Glutamatergic neuron (in vitro differentiated cells): ENCODE measurements around the gene ANO1. TPM values are rescaled to one million over a fixed set of nuclear protein-coding genes. Genes with fewer than 3 reads are reported as not detected.

Experiments used
- DNase-seq: peaks from one replicate; pipeline ENCODE4 v3.0.0; 2022
- H3K27ac Mint-ChIP-seq: one replicate; pipeline ENCODE4 v1.8.0; 2020; ENCODE audit warnings: mild to moderate bottlenecking, mixed read lengths, inconsistent platforms; ENCODE audit not compliant: unreplicated experiment
- H3K27me3 Mint-ChIP-seq: one replicate; pipeline ENCODE4 v1.8.0; 2020; ENCODE audit warnings: mild to moderate bottlenecking, moderate library complexity, mixed read lengths, inconsistent platforms; ENCODE audit not compliant: unreplicated experiment
- H3K36me3 Mint-ChIP-seq: one replicate; pipeline ENCODE4 v1.8.0; 2020; ENCODE audit warnings: mild to moderate bottlenecking, mixed read lengths, inconsistent platforms; ENCODE audit not compliant: unreplicated experiment
- H3K4me1 Mint-ChIP-seq: one replicate; pipeline ENCODE4 v1.8.0; 2020; ENCODE audit warnings: mild to moderate bottlenecking, low read depth, mixed read lengths, inconsistent platforms; ENCODE audit not compliant: unreplicated experiment
- H3K4me3 Mint-ChIP-seq: one replicate; pipeline ENCODE4 v1.8.0; 2020; ENCODE audit warnings: mild to moderate bottlenecking, mixed read lengths, inconsistent platforms; ENCODE audit not compliant: unreplicated experiment
- H3K9me3 Mint-ChIP-seq: one replicate; pipeline ENCODE4 v1.8.0; 2020; ENCODE audit warnings: mild to moderate bottlenecking, moderate library complexity, mixed read lengths, inconsistent platforms; ENCODE audit not compliant: unreplicated experiment
- total RNA-seq: library from RNA; stranded (reverse); fragmentation: NEBNext Ultra II Directional; extraction: Animal tissue kit (Norgen Biotek cat#: 25700); gene quantifications from one replicate; pipeline ENCODE4 v1.2.1, GENCODE V29; 2021; ENCODE audit not compliant: unreplicated experiment
- TF ChIP-seq, protein P1 (sequence below): fragments of 200-600 bp; sonication (generic); IDR thresholded peaks from one replicate; pipeline ENCODE4 v1.5.0; 2021; ENCODE audit not compliant: partially characterized antibody, unreplicated experiment

Gene ANO1
- total RNA-seq, 1 donor from 2014 or later = not detected

DNA sequence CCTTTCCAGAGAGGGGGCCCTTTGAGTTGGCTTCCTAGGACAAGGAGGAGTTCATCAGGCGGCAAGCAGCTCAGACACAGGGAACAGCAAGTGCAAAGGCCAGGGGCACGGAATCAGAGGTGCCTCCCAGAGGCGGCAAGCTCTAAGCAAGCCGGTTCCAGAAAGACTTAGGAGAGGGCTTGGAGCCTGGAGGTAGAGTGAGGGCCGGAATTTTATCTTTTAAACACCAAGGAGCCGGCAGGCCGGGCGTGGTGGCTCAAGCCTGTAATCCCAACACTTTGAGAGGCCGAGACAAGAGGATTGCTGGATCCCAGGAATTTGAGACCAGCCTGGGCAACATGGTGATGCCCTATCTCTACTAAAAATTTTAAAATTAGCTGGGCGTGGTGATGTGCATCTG, 151.6 kb downstream of the ANO1 start:
- Mint-ChIP-seq H3K36me3 (no peaks in the 10 kb centered on the region), H3K4me3 (no peak overlapping the region), H3K27ac (no peak overlapping the region), H3K27me3 (peaks cover 4% of the 10 kb centered on the region), H3K9me3 (peaks cover 7% of the 10 kb centered on the region), H3K4me1 (no peaks in the 10 kb centered on the region)
- TF ChIP-seq, protein P1, sequence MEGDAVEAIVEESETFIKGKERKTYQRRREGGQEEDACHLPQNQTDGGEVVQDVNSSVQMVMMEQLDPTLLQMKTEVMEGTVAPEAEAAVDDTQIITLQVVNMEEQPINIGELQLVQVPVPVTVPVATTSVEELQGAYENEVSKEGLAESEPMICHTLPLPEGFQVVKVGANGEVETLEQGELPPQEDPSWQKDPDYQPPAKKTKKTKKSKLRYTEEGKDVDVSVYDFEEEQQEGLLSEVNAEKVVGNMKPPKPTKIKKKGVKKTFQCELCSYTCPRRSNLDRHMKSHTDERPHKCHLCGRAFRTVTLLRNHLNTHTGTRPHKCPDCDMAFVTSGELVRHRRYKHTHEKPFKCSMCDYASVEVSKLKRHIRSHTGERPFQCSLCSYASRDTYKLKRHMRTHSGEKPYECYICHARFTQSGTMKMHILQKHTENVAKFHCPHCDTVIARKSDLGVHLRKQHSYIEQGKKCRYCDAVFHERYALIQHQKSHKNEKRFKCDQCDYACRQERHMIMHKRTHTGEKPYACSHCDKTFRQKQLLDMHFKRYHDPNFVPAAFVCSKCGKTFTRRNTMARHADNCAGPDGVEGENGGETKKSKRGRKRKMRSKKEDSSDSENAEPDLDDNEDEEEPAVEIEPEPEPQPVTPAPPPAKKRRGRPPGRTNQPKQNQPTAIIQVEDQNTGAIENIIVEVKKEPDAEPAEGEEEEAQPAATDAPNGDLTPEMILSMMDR = no peak
- no peak for DNase-seq

DNA sequence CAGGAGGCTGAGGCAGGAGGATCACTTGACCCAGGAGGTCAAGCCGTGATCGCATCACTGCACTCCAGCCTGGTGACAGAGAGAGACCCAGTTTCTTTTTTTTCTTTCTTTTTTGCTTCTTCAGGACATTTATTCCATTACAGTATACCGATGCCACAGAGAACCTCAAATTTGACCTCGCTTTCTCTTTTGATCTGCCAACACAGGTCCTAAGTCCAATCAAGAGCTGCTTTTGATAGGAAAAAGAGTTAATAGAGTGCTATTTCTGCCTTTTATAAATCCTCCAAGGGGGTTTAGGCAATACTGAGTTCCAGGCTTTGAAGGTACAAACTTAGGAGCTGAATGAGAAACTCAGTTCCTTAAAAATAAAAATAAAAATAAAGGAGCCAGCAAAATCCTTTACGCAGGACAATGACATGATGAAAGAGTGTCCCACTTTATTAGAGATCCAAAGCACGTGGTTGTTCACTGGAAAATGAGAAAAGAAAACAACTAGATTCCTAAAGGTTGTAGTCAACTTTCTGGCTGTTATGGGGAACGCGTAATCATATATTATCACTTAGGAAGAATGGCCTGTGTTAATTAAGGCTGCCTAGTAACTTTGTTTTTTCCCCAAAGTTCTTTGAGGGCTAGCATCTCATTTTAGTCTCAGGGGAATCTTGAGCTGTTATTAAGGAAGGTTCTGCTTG, 152.2 kb downstream of the ANO1 start:
- TF ChIP-seq, protein P1 = no peak
- Mint-ChIP-seq H3K9me3 (peaks cover 7% of the 10 kb centered on the region), H3K27me3 (peaks cover 4% of the 10 kb centered on the region), H3K4me1 (no peaks in the 10 kb centered on the region), H3K4me3 (no peak overlapping the region), H3K27ac (no peak overlapping the region), H3K36me3 (no peaks in the 10 kb centered on the region)
- no peak for DNase-seq

- no peak overlapping the region for H3K27ac Mint-ChIP-seq
- H3K4me3 Mint-ChIP-seq = no peak overlapping the region
- no peaks in the 10 kb centered on the region for H3K36me3 Mint-ChIP-seq
- no peak for DNase-seq
- H3K27me3 Mint-ChIP-seq = peaks cover 4% of the 10 kb centered on the region
- H3K4me1 Mint-ChIP-seq = no peaks in the 10 kb centered on the region
- TF ChIP-seq, protein P1 = no peak
- peaks cover 7% of the 10 kb centered on the region for H3K9me3 Mint-ChIP-seq
These were observed 153.0 kb downstream of the ANO1 start for GRCh38 chr11:70230840-70231710.

DNA sequence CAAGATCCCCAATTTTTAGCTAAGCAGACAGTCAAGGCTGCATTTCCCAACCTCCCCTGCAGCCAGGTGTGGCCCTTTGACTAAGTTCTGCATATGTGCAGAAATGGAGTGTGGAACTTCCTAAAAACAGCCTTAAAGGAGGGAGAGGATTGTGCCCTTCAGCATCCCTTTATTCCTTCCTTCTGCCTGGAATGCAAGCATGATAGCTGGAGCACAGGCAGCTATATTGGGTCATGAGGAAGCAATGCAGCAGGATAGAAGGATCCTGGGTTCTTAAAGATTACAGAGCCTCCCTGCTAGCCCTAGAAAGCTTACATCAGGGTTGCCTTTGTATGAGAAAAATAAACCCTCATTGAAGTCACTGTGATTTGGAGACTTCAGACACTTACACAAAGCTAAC, 154.9 kb downstream of the ANO1 start:
- no peak overlapping the region for H3K27ac Mint-ChIP-seq
- DNase-seq = no peak
- H3K4me1 Mint-ChIP-seq = no peaks in the 10 kb centered on the region
- H3K36me3 Mint-ChIP-seq = no peaks in the 10 kb centered on the region
- TF ChIP-seq, protein P1 = no peak
- no peak overlapping the region for H3K4me3 Mint-ChIP-seq
- H3K27me3 Mint-ChIP-seq = peaks cover 4% of the 10 kb centered on the region
- peaks cover 3% of the 10 kb centered on the region for H3K9me3 Mint-ChIP-seq

GRCh38 chr11:70233511-70233934, 155.4 kb downstream of the ANO1 start:
- no peaks in the 10 kb centered on the region for H3K36me3 Mint-ChIP-seq
- TF ChIP-seq, protein P1 = no peak
- H3K4me3 Mint-ChIP-seq = no peak overlapping the region
- H3K27ac Mint-ChIP-seq = no peak overlapping the region
- H3K9me3 Mint-ChIP-seq = peaks cover 3% of the 10 kb centered on the region
- DNase-seq = no peak
- H3K4me1 Mint-ChIP-seq = no peaks in the 10 kb centered on the region
- peaks cover 4% of the 10 kb centered on the region for H3K27me3 Mint-ChIP-seq
